Breast epithelium (tissue), 4 donors: ENCODE results near the gene FNBP1. TPM values are rescaled to one million over a fixed set of nuclear protein-coding genes. Genes with fewer than 3 reads are reported as not detected.
"Not testable (repeated sequence)": the region's sequence is repeated elsewhere in the genome, so short reads cannot be mapped to it uniquely, and the experiment has no call there.

Experiments used
- DNase-seq, 2 donors: peaks; one replicate each; pipeline ENCODE4 v3.0.0-alpha.2; 2019; ENCODE audit warnings: low spot score in 2 of 2
- H3K27ac ChIP-seq, 2 donors: fragments of 200-600 bp; sonication (generic) in 1 of 2; one replicate each; pipeline ENCODE4 v1.5.1; 2016 to 2019; ENCODE audit warnings: mild to moderate bottlenecking in 1 of 2
- H3K27me3 ChIP-seq, 2 donors: fragments of 200-600 bp; sonication (generic) in 1 of 2; one replicate each; pipeline versions ENCODE4 v1.5.1 to v1.6.0; 2017 to 2019; ENCODE audit warnings: control low read depth in 1 of 2, mild to moderate bottlenecking in 1 of 2
- H3K36me3 ChIP-seq: fragments of 200-600 bp; one replicate; pipeline ENCODE4 v1.5.1; 2019
- H3K4me1 ChIP-seq, 2 donors: fragments of 200-600 bp; sonication (generic); one replicate each; pipeline ENCODE4 v1.5.1; 2016 to 2019; ENCODE audit warnings: control low read depth in 1 of 2
- H3K4me3 ChIP-seq, 3 donors: fragments of 200-600 bp; sonication (generic); 1 replicate in 2 of 3; 2 replicates in 1 of 3; pipeline ENCODE4 v1.5.1; 2016 to 2019; ENCODE audit warnings: mild to moderate bottlenecking in 3 of 3, moderate library complexity in 2 of 3
- H3K9me3 ChIP-seq, 2 donors: fragments of 200-600 bp; sonication (generic) in 1 of 2; one replicate each; pipeline ENCODE4 v1.5.1; 2016 to 2019; ENCODE audit warnings: control low read depth in 1 of 2
- CTCF ChIP-seq, 3 donors: fragments of 450-650 bp; IDR thresholded peaks; one replicate each; pipeline ENCODE4 v1.5.1; 2016 to 2017; ENCODE audit warnings: antibody characterized with exemption in 3 of 3, mild to moderate bottlenecking in 3 of 3, moderate library complexity in 3 of 3
- POLR2A ChIP-seq: fragments of 450-650 bp; IDR thresholded peaks from one replicate; pipeline ENCODE4 v1.6.1; 2016; ENCODE audit warnings: antibody characterized with exemption, mild to moderate bottlenecking, moderate library complexity
- POLR2AphosphoS5 ChIP-seq, 3 donors: sonication (generic); formaldehyde crosslinking; IDR thresholded peaks; one replicate each; pipeline ENCODE4 v1.6.1; 2017; ENCODE audit warnings: antibody characterized with exemption in 3 of 3
- intact Hi-C: fragments of 100-400 bp; cut with DNase I; formaldehyde crosslinking; loops from one replicate; pipeline ENCODE4 v1.15.1; 2023; ENCODE audit warnings: low total_unique reads
- total RNA-seq, 3 donors: library from RNA; depleted of rRNA; stranded (reverse); fragments of >200 nt; gene quantifications; one replicate each; pipeline ENCODE4 v1.1.0, GENCODE V29; 2016

Gene FNBP1
- total RNA-seq, 3 donors from 2014 or later: 31.3 to 49.8 (median 41.9) TPM

- no peaks in the 10 kb centered on the region for H3K27me3 ChIP-seq
- no peaks in the 10 kb centered on the region for H3K36me3 ChIP-seq
- H3K4me1 ChIP-seq: no peaks in the 10 kb centered on the region
- TF ChIP-seq POLR2AphosphoS5 (IDR thresholded peaks at IDR 0.05): no peak
- no peak for TF ChIP-seq CTCF (IDR thresholded peaks at IDR 0.05)
- TF ChIP-seq POLR2A: no peak
- no peak for DNase-seq
- no peak overlapping the region for H3K27ac ChIP-seq
- H3K9me3 ChIP-seq: no peaks in the 10 kb centered on the region
- intact Hi-C loops: no loop called here
- no peak overlapping the region for H3K4me3 ChIP-seq
Observed at GRCh38 chr9:130001190-130001589, 41.8 kb downstream of the FNBP1 start.

DNA sequence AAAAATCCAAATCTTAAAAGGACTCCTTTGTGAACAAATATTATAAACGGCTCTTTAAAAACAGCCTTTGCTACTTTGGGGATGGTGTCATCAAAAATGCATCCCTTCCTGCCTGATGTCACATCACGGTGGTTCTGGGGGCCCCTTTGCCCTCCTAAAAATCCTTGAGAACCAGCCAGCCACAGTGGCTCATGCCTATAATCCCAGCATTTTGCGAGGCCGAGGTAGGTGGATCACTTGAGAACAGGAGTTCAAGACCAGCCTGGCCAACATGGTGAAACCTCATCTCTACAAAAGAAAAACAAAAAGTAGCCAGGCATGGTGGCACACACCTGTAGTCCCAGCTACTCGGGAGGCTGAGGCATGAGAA is 43.9 kb downstream of the FNBP1 start:
- Histone ChIP-seq H3K36me3 (no peaks in the 10 kb centered on the region), H3K27me3 (no peaks in the 10 kb centered on the region), H3K4me1 (no peaks in the 10 kb centered on the region), H3K9me3 (no peaks in the 10 kb centered on the region), H3K4me3 (no peak overlapping the region), H3K27ac (peak overlapping the region in 1 of 2 donors; percentile 75)
- intact Hi-C loops: no loop called here
- DNase-seq: peak in 1 of 2 donors; percentile 10
- TF ChIP-seq CTCF (IDR thresholded peaks at IDR 0.05) (no peak), POLR2A (no peak)

DNA sequence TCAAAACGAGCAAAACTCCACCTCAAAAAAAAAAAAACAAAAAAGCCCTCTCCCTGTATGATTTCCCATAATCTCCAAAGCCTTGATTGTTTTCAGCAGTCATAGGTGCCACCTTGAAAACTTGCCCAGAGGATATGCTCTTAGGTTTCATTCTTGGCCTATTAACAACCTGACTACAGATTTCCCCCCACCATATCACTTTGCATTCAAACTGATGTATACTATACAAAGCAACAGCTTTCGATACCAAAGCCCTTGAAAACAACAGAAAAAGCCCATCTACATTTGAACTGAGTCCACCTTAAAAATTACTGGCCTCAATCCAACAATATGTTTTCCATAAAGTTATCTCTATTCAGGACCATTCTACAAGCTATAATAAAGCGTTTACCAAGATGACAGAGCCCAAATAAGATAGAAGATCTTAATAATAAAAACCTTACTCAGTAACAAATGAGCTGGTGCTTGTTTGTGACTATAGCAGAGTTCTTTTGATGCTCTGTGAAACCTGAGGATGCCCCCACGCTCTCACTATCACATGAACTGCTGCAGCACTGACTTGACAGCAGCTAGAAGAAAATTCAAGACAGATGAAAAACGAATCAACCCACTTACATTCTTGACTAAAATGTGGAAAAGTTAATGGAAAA is 44.4 kb downstream of the FNBP1 start:
- no peaks in the 10 kb centered on the region for H3K9me3 ChIP-seq
- H3K27ac ChIP-seq: peak overlapping the region in 1 of 2 donors; percentile 75
- no peak for DNase-seq
- H3K4me3 ChIP-seq: no peak overlapping the region
- H3K27me3 ChIP-seq: no peaks in the 10 kb centered on the region
- intact Hi-C loops: no loop called here
- TF ChIP-seq POLR2A (no peak), POLR2AphosphoS5 (IDR thresholded peaks at IDR 0.05) (no peak), CTCF (IDR thresholded peaks at IDR 0.05) (no peak)
- no peaks in the 10 kb centered on the region for H3K36me3 ChIP-seq
- H3K4me1 ChIP-seq: no peaks in the 10 kb centered on the region

DNA sequence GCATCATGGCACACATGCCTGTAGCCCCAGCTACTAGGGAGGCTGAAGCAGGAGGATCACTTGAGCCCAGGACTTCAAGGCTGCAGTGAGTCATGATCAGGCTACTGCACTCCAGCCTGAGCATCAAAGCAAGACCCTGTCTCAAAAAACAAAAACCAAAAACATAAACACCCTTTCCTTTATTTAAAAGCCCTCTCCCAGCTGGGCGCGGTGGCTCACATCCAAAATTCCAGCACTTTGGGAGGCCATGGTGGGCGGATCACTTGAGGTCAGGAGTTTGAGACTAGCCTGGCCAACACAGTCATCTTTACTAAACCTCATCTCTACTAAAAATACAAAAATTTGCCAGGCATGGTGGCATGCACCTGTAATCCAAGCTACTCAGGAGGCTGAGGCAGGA is 45.3 kb downstream of the FNBP1 start:
- not testable (repeated sequence) for H3K4me1 ChIP-seq

DNA sequence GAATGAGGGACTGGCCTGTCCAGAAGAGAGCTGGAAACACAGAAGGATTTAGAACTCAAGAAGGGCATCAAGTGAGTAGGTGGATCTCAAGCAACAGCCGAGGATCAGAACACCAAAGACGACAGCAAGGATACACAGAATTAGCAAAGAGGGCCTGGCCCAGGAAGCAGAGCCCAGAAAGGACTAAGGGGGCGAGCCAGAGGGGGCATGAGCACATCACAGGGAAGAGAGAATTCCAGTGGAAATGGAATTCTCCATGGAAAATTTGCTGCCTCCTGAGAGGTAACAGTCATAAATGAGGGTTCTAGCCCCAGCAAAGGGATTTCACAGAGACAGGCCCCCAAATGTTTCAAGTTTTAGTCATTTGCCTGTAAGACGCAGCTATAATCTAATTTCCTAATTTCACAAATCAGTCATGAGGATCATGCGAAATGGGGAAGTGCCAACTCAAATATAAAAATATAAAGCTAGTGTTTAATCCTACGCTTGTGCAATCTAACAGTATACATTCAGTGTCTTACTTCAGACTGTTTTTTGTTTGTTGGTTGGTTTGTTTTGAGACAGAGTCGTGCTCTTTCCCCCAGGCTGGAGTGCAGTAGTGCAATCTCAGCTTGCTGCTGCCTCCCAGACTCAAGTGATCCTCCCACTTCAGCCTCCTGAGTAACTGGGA is 46.7 kb downstream of the FNBP1 start:
- Histone ChIP-seq H3K27ac (peak overlapping the region; percentile 11 to 87), H3K9me3 (no peaks in the 10 kb centered on the region), H3K4me3 (no peak overlapping the region), H3K36me3 (no peaks in the 10 kb centered on the region), H3K27me3 (no peaks in the 10 kb centered on the region), H3K4me1 (no peaks in the 10 kb centered on the region)
- intact Hi-C loops: no loop called here
- TF ChIP-seq POLR2A (no peak), POLR2AphosphoS5 (IDR thresholded peaks at IDR 0.05) (no peak), CTCF (IDR thresholded peaks at IDR 0.05) (no peak)
- DNase-seq: peak in 1 of 2 donors; percentile 14

More for the DNA sequence above, 45.3 kb downstream of the FNBP1 start:
- intact Hi-C loops, H3K27me3 ChIP-seq, H3K27ac ChIP-seq, H3K4me3 ChIP-seq, H3K36me3 ChIP-seq, H3K9me3 ChIP-seq: not testable (repeated sequence)
- peak in 1 of 2 donors; percentile 10 for DNase-seq
